Anterior cingulate cortex (tissue), 58 donors: ENCODE data around the gene ZDHHC14.
A peak's percentile ranks its signal among the peaks of the same experiment; 100 is the strongest.

Source experiments
- DNase-seq, 58 donors: peaks; one replicate each; lab custom pipeline; 2025; lab: John Stamatoyannopoulos, UW

The ZDHHC14 gene

DNA sequence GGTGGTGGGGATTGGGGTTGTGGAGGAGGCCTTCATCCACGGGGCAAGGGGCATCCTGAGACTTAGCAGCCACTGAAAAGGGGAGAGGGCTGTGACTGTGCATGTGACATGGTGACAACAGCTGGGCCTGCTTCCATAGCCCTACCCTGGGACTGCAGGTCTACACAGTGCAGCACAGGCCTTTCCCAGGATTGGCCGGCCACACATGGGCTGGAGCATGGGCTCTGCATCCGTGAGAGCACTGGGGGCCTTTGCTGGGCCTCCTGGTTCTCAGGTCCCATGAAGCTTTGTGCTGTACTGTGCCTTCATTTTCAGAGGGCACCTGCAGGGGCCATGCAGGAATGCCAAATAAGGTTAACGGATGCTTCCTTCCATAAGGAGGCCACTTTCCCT is 56.0 kb downstream of the ZDHHC14 start:
- no peak for DNase-seq

GRCh38 chr6:157438611-157439111 is 57.7 kb downstream of the ZDHHC14 start:
- no peak for DNase-seq

GRCh38 chr6:157440171-157440570 is 59.2 kb downstream of the ZDHHC14 start:
- DNase-seq = no peak

DNA sequence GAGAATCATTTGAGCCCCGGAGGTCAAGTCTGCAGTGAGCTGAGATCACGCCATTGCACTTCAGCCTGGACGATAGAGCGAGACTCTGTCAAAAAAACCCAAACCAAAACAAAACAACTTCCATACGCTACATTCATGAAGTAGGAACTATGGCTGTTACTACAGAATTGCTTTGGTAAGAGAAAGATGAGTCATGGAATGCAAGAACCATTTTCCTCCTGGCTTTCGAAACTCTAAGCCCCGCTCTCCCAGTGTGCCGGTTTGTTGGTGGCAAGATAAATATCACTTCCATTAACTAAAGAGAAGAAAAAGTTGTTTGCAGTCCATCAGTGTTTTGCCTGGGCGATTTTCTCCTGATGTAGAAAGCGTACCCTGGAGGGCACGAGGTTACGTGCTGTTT is 61.3 kb downstream of the ZDHHC14 start:
- DNase-seq = no peak

GRCh38 chr6:157443066-157443800 is 62.2 kb downstream of the ZDHHC14 start:
- DNase-seq = no peak

- no peak for DNase-seq
These were observed 64.5 kb downstream of the ZDHHC14 start for GRCh38 chr6:157445277-157446009.

DNA sequence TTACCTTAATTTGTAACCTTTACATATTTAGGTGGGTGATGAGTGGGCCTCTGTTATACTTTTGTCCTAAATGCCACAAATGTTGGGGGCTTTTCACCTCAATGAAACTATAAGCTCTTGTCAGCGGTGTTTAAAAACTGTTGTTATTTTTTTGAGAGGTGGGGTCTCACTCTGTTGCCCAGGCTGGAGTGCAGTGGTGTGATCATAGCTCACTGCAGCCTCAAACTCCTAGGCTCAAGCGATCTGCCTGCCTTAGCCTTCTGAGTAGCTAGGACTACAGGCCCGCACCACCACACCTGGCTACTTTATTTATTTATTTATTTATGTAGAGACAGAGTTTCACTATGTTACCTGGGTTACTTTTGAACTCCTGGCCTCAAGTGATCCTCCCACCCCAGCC is 66.7 kb downstream of the ZDHHC14 start:
- DNase-seq = no peak

GRCh38 chr6:157449610-157450009 is 68.6 kb downstream of the ZDHHC14 start:
- DNase-seq = no peak

- DNase-seq = no peak
These were observed 70.1 kb downstream of the ZDHHC14 start for GRCh38 chr6:157450931-157451742.

DNA sequence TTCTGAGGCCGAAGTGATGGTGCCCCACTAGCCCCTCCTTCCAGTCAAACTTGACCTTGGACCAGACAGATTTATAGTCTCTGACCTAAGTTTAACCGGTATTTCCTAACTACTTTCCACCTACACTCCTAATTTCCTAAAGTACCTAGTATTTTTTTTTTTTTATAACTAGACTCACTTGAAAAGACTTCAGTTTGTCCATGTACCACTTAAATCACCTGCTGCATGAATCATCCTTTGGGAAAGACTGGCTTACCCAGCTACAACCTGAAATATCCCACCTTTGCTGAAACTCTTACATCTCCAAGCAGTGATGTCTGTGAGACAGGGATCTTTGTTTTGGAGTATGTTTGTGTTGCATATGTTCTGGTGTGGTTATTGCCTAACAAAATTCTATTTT is 71.1 kb downstream of the ZDHHC14 start:
- DNase-seq = no peak

GRCh38 chr6:157453131-157453530 is 72.1 kb downstream of the ZDHHC14 start:
- DNase-seq = no peak

DNA sequence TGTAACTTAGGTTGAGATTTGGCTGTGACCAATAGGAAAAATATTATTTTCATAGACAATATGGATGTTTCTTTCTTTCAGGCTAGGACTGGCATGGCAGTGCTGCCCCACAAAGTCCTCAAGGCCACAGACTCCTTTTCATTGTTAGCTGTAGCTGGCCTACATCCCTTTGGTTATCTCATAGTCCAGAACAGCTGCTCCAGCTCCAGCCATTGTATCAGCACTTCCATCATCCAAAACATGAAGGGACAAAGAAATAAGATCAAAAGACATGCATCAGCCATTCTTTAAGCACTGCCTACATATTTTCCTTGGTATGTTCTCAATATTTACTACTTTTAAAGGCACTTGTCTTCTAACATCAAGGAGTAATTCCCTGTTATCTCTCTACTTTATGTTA is 73.0 kb downstream of the ZDHHC14 start:
- DNase-seq = no peak

GRCh38 chr6:157454762-157455714 is 74.0 kb downstream of the ZDHHC14 start:
- peak in 4 of 58 donors; percentile 30 to 64 (median 47) for DNase-seq

GRCh38 chr6:157455731-157456523 is 74.9 kb downstream of the ZDHHC14 start:
- DNase-seq = peak in 11 of 58 donors; percentile 36 to 64 (median 52)

- DNase-seq = no peak
These were observed 75.5 kb downstream of the ZDHHC14 start for GRCh38 chr6:157456524-157456829.

- no peak for DNase-seq
These were observed 76.8 kb downstream of the ZDHHC14 start for GRCh38 chr6:157457787-157458186.

DNA sequence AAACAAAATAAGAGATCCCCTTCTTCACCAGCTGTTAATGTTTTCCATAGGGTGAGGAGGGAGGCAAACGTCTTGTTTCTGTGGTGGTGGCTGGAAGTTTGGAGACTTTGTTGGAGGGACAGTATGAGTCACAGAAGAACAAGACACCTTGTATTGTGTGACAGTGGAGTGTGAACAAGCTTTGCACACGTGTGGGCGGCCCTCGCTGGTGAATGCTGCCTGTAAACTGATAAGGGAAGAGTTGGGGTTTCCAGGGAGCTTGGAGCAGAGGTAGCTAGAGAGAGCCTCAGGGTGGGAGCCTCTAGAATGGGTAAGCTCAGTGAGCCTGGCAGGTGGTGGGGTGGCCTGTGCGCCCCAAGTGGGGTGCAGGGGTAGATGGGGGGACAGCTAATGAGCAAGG is 78.3 kb downstream of the ZDHHC14 start:
- DNase-seq = peak in 1 of 58 donors; percentile 35

DNA sequence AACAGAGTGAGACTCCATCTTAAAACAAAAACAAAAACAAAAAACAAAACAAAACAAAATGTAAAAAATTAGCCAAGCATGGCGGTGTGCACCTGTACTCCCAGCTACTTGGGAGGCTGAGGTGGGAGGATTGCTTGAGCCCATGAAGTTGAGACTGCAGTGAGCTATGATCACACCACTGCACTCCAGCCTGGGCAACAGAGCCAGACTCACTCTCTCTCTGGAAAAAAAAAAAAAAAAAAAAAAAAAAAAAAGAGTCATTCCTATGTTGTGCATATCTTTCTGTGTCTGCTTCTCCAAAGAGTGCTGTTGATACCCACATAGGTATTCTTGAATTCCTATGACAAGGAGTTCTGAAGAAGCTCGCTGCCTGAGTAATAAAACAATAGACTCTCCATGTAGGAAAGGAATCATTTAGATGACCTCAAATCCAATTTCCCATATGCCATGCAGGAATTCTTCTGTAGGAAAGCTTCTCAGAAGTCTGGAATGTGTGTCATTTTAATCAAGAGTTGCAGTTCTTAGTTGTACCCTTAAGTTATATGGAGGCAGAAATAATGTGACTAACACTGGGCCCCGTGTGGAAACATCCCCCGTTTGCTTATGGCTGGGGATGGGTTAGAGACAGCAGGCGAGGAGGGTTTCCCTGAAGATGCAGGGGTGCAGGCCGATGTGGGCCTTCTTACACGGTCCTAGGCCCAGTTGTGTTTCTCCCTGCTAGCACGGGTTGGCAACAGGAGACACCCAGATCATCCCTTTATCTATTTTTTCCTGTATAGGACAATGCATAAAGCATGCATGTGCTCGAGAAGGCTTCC is 79.4 kb downstream of the ZDHHC14 start:
- no peak for DNase-seq
